ACC112 (cell line): Measurements from ENCODE around the gene ATG13.
"Not testable (repeated sequence)": the region's sequence is repeated elsewhere in the genome, so short reads cannot be mapped to it uniquely, and the experiment has no call there.

Source experiments
- H2AFZ ChIP-seq: fragments of 200-600 bp; sonication (generic); one replicate; pipeline ENCODE4 v1.6.0; 2017; ENCODE audit warnings: antibody characterized with exemption, low read length; ENCODE audit not compliant: unreplicated experiment
- H3K27ac ChIP-seq: fragments of 200-600 bp; sonication (generic); 2 replicates; pipeline ENCODE4 v1.5.1; 2014; ENCODE audit warnings: low read depth, mild to moderate bottlenecking, antibody characterized with exemption, low read length, moderate library complexity
- H3K27me3 ChIP-seq: fragments of 200-600 bp; sonication (generic); 2 replicates; pipeline ENCODE4 v1.6.1; 2014; ENCODE audit warnings: mild to moderate bottlenecking, antibody characterized with exemption, low read length, moderate library complexity, mixed read lengths; ENCODE audit not compliant: insufficient read depth
- H3K36me3 ChIP-seq: fragments of 200-600 bp; sonication (generic); 2 replicates; pipeline ENCODE4 v1.6.1; 2016; ENCODE audit warnings: mild to moderate bottlenecking, antibody characterized with exemption, low read length, moderate library complexity, mixed read lengths; ENCODE audit not compliant: insufficient read depth
- H3K4me1 ChIP-seq: fragments of 200-600 bp; sonication (generic); one replicate; pipeline ENCODE4 v1.6.1; 2016; ENCODE audit warnings: low read length, mixed read lengths; ENCODE audit not compliant: insufficient read depth, unreplicated experiment, control insufficient read depth
- H3K4me3 ChIP-seq: fragments of 200-600 bp; sonication (generic); 2 replicates; pipeline ENCODE4 v1.5.1; 2014; ENCODE audit warnings: mild to moderate bottlenecking, low read depth, low read length
- H3K79me2 ChIP-seq: fragments of 200-600 bp; sonication (generic); one replicate; pipeline ENCODE4 v1.6.0; 2016; ENCODE audit warnings: low read length; ENCODE audit not compliant: control insufficient read depth, unreplicated experiment, insufficient read depth

The ATG13 gene

DNA sequence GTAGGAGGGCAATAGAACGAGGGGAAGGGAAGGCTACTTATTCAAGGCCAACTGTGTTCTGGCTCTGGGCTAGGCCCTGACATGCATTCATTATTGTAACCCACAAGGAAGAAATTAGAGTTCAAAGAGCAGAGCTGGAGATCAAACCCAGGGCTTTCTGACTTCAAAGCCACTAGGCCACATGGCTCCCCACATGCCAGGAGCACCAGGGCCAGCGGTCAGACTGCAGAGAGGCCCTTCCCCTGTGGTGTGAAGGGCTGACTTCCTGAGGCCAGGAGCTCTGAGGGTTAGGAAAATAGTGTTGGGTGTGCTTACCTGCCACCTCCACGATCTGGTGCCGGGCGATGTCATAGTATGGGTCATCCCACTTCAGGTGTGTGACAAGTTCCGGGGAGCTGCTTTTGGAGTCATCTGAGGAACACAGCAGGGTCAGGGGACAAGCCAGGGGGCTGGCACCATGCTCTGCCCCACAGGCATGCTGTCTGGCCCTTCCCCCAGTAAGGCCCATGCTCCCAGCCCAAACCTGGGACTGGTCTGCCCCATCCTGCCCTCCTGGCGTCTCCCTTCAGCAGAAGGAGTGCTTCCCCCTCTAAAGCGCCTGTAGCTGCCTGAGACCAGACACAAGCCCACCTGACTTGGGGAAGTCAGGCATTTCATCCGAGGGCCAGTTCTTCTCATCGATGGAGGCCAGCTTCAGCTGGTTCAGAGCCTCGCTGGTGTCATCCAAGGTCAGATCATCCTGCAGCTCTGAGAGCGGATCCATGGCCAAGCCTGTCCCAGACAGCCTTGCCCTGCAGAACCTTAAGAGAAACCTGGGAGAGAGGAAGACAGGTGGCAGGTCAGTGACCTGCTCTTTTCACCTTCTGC lies 78.2 kb downstream of the ATG13 start:
- H2AFZ ChIP-seq, result no peak overlapping the region
- H3K4me1 ChIP-seq, result peaks cover 15% of the 10 kb centered on the region
- no peak overlapping the region for H3K27ac ChIP-seq
- H3K4me3 ChIP-seq, result no peak overlapping the region
- peaks cover 26% of the 10 kb centered on the region for H3K79me2 ChIP-seq
- H3K27me3 ChIP-seq, result no peaks in the 10 kb centered on the region
- no peaks in the 10 kb centered on the region for H3K36me3 ChIP-seq

DNA sequence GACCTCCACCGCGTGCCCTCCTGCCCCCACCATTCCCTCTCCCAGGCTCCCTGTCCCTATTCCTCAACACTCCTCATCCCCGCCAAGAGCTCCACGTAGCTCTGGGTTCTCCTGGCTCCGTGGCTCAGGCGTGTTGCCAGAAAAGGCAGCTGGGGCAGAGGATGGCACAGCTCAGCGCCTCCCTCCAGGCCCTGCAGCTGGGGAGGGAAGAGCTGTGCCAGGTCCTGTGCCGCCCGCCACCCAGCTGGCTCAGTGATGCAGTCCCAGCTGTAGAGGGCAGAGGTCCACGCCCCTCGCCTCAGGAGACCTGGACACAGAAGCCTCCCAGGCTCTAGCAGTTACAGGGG lies 78.8 kb downstream of the ATG13 start:
- Histone ChIP-seq H3K79me2 (peaks cover 30% of the 10 kb centered on the region), H3K36me3 (no peaks in the 10 kb centered on the region), H3K27ac (no peak overlapping the region), H3K27me3 (no peaks in the 10 kb centered on the region), H3K4me1 (peaks cover 15% of the 10 kb centered on the region), H3K4me3 (no peak overlapping the region), H2AFZ (no peak overlapping the region)

DNA sequence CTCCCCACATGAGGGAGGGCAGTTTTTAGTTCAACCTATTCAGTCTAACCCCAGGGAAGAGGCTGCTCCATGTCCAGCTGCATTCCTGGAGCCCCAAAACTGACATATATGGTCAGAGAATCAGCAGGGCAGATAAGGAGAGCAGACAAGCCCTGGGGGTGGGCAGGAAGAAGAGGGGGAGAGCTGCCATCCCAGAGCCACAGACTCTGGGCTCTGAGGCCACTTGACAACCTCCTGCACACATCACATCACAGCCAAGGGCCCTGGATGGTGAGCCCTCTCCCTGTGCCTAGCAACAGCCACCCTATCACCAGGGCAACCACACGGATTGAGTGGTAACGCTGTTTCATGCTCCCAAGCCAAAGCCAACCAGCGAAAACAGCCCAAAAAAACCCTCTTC lies 80.0 kb downstream of the ATG13 start:
- Histone ChIP-seq H3K4me1 (peaks cover 16% of the 10 kb centered on the region), H3K27ac (no peak overlapping the region), H3K36me3 (0 out of 2 replicates have a peak, but pooled peaks cover under 1% of the 10 kb centered on the region), H3K4me3 (no peak overlapping the region), H3K79me2 (peaks cover 39% of the 10 kb centered on the region), H2AFZ (no peak overlapping the region), H3K27me3 (no peaks in the 10 kb centered on the region)

DNA sequence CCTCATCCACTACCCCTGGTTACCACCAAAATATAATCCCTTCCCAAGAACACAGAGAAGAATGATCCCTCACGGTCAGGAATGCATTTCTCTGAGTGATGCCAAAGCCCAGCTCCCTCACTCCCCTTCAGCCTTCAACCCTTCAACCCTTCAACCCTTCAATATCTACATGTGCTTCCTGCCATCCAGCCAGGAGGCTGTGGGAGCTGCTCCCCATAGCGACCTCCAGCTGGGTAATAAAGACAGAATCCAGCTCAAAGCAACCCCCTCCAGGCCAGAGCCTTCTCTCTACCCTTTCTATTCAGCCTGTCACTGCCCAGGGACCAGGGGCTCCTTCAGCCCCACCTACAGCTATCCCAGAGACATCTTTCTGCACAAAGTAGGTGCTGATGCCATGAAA lies 80.4 kb downstream of the ATG13 start:
- Histone ChIP-seq H3K36me3 (0 out of 2 replicates have a peak, but pooled peaks cover 5% of the 10 kb centered on the region), H2AFZ (no peak overlapping the region), H3K79me2 (peaks cover 43% of the 10 kb centered on the region), H3K27me3 (no peaks in the 10 kb centered on the region), H3K4me3 (no peak overlapping the region), H3K4me1 (peaks cover 21% of the 10 kb centered on the region), H3K27ac (no peak overlapping the region)

DNA sequence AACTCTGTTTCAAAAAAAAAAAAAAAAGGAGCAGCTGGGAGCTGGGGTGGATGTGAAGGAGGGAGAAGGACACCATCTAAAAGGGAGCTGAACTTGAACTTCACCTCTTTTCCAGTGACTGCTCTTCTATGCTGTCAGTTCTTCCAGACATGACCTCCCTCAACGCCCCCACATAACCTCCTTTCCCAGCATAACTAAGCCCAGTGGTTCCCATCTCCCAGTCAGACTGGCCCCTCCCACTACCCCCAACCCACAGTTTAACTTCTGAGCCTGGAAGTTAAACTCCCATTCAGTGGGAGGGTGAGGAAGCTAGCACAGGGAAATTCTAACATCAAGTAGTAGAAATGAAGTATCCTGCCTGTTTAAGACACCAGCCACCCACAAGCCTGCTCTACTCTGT lies 81.2 kb downstream of the ATG13 start:
- Histone ChIP-seq H3K79me2 (peaks cover 47% of the 10 kb centered on the region), H3K4me1 (peaks cover 21% of the 10 kb centered on the region), H3K36me3 (0 out of 2 replicates have a peak, but pooled peaks cover 5% of the 10 kb centered on the region), H3K27ac (no peak overlapping the region), H2AFZ (no peak overlapping the region), H3K4me3 (peak overlapping the region; percentile 94), H3K27me3 (no peaks in the 10 kb centered on the region)

DNA sequence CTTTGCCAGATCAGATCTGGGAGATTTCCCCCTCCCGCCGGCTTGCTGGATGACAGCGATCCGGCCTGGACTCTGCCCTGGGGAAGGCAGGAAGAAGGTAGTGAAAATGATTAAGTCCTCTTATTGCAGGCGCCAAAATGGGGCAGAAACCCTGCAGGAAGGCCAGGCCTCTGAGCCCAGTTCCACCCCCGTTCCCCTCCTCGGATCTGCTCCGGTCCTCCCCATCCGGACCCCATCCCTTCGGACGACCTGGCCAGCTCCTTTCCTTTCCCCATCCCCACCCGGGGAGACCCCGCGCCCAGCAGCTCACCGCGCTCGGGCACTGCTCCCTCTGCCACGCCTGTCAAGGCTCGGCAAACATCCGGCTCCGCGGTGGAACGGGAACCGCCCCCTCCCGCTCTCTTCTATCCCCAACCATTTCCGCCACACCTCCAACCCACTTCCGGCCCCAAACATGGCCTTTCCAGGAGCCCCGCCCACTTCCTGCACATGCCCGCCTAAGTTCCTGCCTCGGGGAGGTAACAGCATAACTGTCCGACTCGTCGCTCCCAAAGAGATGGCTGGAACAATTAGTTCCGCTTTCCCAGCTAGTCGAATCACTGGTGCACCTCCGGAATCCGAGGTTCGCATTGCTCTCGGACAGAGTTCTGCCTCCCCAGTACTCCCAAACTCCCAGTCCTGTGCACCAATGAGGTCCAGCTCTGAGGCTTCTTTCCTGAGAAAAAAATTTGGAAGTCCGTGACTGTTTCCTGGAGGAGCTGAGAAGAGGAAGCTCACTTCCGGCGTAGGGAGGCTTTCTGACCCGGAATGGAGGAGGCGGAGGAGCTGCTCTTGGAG lies 83.1 kb downstream of the ATG13 start, which contains the start of the genes ARHGAP1 and ZNF408:
ARHGAP1 (minus strand) TSS at position 379 of the 837 bp plus-strand sequence. CDS start 4,512 bp downstream, outside the sequence.
ZNF408 (plus strand) TSS at position 791 of the 837 bp plus-strand sequence; CDS start at position 808, 17 bp downstream.
- peaks cover 51% of the 10 kb centered on the region for H3K79me2 ChIP-seq
- H3K27me3 ChIP-seq, result no peaks in the 10 kb centered on the region
- H3K36me3 ChIP-seq, result 0 out of 2 replicates have a peak, but pooled peaks cover 5% of the 10 kb centered on the region

DNA sequence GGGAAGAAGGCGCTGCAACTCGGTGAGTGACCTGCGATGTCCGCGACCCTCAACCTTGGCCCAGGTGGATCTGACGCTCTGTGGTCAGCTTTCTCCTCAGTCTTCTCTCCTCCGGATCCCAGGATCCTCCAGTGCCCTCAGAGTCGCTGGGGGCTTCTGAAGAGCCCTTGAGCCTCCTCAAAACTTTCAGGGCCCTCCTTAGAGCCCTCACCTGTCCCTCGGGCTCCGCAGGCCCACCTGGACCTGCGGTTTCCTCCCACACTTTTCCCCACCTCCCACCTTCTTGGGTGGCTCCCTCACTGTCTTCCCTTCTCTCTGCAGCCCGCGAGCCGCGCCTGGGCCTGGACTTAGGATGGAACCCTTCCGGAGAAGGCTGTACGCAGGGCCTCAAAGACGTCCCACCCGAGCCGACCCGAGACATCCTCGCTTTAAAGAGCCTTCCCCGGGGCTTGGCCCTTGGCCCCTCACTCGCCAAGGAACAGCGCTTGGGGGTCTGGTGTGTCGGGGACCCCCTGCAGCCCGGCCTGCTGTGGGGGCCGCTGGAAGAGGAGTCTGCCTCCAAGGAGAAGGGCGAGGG lies 83.8 kb downstream of the ATG13 start:
- H3K27me3 ChIP-seq, result no peaks in the 10 kb centered on the region
- H3K36me3 ChIP-seq, result 0 out of 2 replicates have a peak, but pooled peaks cover 5% of the 10 kb centered on the region
- H2AFZ ChIP-seq, result peak overlapping the region; percentile 79
- peak overlapping the region; percentile 94 for H3K4me3 ChIP-seq
- H3K79me2 ChIP-seq, result peaks cover 51% of the 10 kb centered on the region
- peak overlapping the region; percentile 86 for H3K27ac ChIP-seq
- H3K4me1 ChIP-seq, result peaks cover 21% of the 10 kb centered on the region

More for the DNA sequence above, 83.1 kb downstream of the ATG13 start, which contains the start of the genes ARHGAP1 and ZNF408:
- peak within 1 kb of the TSS; percentile 86 for H3K27ac ChIP-seq
- peak within 1 kb of the TSS; percentile 94 for H3K4me3 ChIP-seq
- peaks cover 21% of the 10 kb centered on the region for H3K4me1 ChIP-seq
- H2AFZ ChIP-seq, result peak within 1 kb of the TSS; percentile 83

DNA sequence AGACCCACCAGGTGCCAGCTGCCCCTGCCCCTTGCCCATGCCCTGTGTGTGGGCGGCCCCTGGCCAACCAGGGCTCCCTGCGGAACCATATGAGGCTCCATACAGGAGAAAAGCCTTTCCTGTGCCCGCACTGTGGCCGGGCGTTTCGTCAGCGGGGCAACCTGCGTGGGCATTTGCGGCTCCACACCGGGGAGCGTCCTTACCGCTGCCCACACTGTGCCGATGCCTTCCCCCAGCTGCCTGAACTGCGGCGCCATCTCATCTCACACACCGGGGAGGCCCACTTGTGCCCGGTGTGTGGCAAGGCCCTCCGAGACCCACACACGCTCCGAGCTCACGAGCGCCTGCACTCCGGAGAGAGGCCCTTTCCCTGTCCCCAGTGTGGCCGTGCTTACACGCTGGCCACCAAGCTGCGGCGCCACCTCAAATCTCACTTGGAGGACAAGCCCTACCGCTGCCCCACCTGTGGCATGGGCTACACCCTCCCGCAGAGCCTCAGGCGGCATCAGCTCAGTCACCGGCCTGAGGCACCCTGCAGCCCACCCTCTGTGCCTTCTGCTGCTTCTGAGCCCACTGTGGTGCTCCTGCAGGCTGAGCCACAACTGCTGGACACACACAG lies 87.8 kb downstream of the ATG13 start:
- H3K36me3 ChIP-seq, result 0 out of 2 replicates have a peak, but pooled peaks cover 5% of the 10 kb centered on the region
- H3K27ac ChIP-seq, result no peak overlapping the region
- no peaks in the 10 kb centered on the region for H3K27me3 ChIP-seq
- peaks cover 6% of the 10 kb centered on the region for H3K4me1 ChIP-seq
- peaks cover 24% of the 10 kb centered on the region for H3K79me2 ChIP-seq
- no peak overlapping the region for H2AFZ ChIP-seq
- no peak overlapping the region for H3K4me3 ChIP-seq

DNA sequence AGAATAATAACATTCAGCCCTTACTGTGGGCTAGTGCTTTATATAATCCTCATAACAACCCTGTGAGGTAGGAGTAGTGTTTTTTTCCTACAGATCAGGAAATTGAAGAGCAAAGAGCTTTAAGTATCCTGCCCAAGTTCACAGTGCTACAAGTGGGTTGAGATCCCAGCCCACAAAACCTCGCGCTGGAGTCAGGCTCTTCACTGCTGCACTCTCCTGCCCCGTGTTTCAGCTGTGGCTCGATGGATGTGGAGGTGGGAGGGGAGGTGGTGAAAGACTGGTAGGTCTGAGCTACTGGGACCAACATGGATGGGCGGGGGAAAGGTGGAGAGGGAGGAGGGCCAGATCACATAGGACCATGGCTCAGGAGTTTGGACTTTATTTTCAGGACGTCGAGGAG lies 89.5 kb downstream of the ATG13 start:
- H3K4me1 ChIP-seq, result peaks cover 18% of the 10 kb centered on the region
- H2AFZ ChIP-seq, result no peak overlapping the region
- H3K79me2 ChIP-seq, result peaks cover 14% of the 10 kb centered on the region
- H3K4me3 ChIP-seq, result no peak overlapping the region
- H3K27ac ChIP-seq, result no peak overlapping the region
- no peaks in the 10 kb centered on the region for H3K27me3 ChIP-seq
- 0 out of 2 replicates have a peak, but pooled peaks cover 5% of the 10 kb centered on the region for H3K36me3 ChIP-seq

DNA sequence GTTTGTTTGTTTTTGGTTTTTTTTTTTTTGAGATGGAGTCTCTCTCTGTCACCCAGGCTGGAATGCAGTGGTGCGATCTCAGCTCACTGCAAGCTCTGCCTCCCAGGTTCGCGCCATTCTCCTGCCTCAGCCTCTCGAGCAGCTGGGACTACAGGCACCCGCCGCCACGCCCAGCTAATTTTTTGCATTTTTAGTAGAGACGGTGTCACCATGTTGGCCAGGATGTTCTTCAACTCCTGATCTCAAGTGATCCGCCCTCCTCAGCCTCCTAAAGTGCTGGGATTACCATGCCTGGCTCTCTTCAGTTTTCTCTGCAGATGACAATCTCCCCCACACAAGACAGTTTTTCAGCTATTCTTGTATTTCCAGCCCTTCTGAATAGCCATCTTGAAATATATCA lies 92.0 kb downstream of the ATG13 start:
- peaks cover 17% of the 10 kb centered on the region for H3K4me1 ChIP-seq
- H3K27me3 ChIP-seq, H2AFZ ChIP-seq, H3K4me3 ChIP-seq, H3K36me3 ChIP-seq, H3K27ac ChIP-seq, H3K79me2 ChIP-seq: not testable (repeated sequence)
